DMS79 (cell line): ENCODE data around the gene TMEM121B.

Experiments used
- DNase-seq: peaks from one replicate; lab custom pipeline; 2025; lab: John Stamatoyannopoulos, UW

Gene TMEM121B

GRCh38 chr22:17110791-17111550 lies 10.2 kb downstream of the TMEM121B start:
- no peak for DNase-seq

DNA sequence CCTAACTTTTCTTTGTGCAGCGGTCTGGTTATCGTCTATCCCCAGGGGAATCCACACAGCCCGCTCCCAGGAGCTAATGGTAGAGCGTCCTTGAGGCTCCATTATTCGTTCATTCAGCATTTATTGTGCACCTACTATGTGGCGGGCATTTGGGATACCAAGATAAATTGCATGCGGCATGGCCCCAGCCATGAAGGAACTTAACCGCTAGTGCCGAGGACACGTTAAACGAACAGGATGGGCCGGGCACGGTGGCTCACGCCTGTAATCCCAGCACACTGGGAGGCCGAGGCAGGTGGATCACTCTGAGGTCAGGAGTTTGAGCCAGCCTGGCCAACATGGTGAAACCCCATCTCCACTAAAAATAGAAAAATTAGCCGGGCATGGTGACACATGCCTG lies 11.2 kb downstream of the TMEM121B start:
- no peak for DNase-seq

DNA sequence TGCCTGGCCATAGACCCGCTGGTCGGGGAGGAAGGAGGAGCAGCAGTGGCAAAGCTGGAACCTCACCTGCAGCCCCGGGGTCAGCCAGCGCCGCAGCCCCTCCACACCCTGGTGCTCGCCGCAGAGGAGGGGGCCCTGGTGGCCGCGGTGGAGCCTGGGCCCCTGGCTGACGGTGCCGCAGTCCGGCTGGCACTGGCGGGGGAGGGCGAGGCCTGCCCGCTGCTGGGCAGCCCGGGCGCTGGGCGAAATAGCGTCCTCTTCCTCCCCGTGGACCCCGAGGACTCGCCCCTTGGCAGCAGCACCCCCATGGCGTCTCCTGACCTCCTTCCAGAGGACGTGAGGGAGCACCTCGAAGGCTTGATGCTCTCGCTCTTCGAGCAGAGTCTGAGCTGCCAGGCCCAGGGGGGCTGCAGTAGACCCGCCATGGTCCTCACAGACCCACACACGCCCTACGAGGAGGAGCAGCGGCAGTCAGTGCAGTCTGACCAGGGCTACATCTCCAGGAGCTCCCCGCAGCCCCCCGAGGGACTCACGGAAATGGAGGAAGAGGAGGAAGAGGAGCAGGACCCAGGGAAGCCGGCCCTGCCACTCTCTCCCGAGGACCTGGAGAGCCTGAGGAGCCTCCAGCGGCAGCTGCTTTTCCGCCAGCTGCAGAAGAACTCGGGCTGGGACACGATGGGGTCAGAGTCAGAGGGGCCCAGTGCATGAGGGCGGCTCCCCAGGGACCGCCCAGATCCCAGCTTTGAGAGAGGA lies 11.9 kb downstream of the TMEM121B start:
- DNase-seq = no peak

DNA sequence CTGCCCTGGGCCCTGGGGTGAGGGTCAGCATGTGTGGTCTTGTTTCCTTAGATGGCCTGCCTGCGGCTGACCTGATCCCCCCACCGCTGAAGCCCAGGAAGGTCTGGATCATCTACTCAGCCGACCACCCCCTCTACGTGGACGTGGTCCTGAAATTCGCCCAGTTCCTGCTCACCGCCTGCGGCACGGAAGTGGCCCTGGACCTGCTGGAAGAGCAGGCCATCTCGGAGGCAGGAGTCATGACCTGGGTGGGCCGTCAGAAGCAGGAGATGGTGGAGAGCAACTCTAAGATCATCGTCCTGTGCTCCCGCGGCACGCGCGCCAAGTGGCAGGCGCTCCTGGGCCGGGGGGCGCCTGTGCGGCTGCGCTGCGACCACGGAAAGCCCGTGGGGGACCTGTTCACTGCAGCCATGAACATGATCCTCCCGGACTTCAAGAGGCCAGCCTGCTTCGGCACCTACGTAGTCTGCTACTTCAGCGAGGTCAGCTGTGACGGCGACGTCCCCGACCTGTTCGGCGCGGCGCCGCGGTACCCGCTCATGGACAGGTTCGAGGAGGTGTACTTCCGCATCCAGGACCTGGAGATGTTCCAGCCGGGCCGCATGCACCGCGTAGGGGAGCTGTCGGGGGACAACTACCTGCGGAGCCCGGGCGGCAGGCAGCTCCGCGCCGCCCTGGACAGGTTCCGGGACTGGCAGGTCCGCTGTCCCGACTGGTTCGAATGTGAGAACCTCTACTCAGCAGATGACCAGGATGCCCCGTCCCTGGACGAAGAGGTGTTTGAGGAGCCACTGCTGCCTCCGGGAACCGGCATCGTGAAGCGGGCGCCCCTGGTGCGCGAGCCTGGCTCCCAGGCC lies 12.7 kb downstream of the TMEM121B start:
- no peak for DNase-seq

DNA sequence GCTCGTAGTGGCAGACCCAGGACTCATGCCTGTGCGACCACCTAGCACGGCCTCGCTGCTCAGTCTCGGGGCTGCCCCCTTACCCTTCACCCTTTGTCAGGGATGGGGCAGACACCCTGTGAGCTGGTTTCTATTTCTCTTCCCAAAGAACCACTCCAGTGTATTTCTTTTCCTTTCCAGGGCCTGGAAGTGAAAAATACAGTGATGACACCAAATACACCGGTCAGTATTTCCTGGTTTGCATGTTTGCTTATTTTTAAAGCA lies 13.7 kb downstream of the TMEM121B start:
- no peak for DNase-seq

- DNase-seq = no peak
These were observed 14.2 kb downstream of the TMEM121B start for GRCh38 chr22:17106785-17107546.

GRCh38 chr22:17106161-17106784 lies 14.9 kb downstream of the TMEM121B start:
- DNase-seq = no peak

DNA sequence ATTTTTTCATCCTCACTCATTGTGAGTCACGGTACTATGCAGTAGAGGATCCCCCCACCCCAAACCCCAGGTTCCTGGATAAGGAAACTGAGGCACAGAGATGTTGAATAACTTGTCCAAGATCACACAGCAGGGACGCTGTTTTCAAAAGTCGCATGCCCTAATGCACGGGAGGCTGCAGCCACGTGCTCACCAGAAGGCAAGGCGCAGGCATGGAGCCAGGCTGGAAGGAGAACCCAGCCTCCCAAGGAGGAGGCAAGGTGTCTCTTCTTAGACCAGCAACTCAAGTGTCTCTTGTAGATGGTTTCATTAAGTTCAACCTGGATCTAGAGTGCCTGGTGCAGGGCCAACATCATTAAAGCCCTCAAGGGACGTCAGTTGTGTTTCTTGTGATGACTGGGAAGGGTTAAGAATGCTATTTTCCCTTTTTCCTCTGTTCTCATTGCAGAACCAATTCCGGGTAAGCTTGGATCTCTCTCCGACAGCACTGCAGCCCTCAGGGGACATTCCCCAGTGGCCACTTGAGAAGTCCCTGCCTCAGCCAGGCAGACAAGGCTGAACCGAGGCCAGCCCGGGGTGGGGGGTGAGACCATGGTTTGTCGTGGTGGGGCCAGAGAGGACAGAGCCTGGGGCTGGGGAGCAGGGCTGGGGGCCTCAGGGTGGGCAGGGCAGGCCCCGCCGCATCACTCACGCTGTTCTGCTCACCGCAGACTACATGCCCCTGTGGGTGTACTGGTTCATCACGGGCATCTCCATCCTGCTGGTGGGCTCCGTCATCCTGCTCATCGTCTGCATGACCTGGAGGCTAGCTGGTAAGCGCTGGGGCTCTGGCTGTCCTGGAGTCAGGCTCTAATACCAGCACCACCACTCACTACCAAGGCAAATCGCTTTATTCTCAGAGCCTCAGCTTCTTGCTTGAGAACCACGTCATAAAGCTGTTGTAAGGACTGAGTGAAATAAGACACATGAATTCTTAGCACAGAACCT lies 15.7 kb downstream of the TMEM121B start:
- DNase-seq = no peak

- DNase-seq = no peak
These were observed 16.7 kb downstream of the TMEM121B start for GRCh38 chr22:17104336-17104935.

GRCh38 chr22:17103351-17103750 lies 17.8 kb downstream of the TMEM121B start:
- no peak for DNase-seq

GRCh38 chr22:17102297-17102667 lies 18.9 kb downstream of the TMEM121B start:
- DNase-seq = no peak

GRCh38 chr22:17101475-17102296 lies 19.5 kb downstream of the TMEM121B start:
- DNase-seq = no peak

DNA sequence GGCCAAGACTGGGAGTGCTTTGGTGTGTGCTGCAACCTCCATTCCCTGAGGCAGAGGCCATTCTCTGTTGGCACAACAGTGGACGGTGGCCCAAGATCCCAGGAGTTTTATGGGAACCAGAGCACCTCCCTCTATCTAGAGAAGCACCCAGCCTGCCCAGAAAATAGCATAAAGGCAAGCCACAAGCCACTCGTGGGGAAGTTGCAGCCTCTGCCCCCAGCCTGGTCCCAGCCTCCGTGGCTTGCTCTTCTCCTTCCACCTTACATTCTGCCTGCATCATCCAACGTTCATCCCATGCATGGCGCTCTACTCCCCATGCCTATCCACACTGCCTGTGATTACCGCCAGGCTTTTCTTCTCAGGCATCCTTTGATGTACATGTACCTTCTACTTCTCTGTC lies 20.5 kb downstream of the TMEM121B start:
- DNase-seq = no peak

DNA sequence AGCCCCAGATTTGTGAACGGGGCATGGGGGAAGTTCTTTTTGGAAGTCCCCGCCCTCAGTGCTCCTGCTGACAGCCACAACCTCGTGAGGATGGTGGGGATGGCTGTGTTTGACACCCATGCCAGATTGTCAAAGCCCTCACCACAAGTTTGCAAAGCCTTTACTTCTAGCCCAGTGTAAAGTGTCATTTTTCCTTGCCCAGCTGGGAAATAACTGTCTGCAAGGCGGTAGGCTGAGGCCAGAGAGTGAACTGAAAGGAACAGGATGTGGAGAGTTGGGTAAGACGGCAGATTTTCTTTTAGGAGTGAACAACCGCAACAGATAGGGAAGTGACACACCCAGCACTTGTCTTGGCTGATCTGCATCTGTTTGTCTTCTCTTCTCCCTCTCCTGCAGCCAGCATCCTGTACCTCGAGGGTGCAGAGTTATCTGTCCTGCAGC lies 22.8 kb downstream of the TMEM121B start:
- no peak for DNase-seq

GRCh38 chr22:17097701-17098100 lies 23.5 kb downstream of the TMEM121B start:
- no peak for DNase-seq

DNA sequence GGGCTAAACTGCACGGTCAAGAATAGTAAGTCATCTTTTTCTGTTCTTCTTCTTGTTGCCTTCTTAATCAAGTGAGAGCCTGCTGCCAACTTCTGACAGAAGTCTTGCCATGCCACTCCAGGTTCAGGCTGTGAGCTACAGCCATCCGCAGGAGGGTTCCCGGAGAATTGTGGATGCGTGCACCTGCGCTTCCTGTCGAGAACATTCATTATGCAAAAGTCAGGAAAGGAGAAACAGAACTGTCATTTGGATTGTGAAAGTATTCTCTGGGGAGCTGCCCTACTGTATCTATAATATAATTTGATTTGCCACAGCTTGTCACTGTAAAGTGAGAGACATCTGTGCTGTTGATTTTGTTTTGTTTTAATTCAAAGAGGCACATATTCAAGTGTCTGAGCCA lies 24.1 kb downstream of the TMEM121B start:
- DNase-seq = no peak

GRCh38 chr22:17096071-17096470 lies 25.1 kb downstream of the TMEM121B start:
- no peak for DNase-seq

DNA sequence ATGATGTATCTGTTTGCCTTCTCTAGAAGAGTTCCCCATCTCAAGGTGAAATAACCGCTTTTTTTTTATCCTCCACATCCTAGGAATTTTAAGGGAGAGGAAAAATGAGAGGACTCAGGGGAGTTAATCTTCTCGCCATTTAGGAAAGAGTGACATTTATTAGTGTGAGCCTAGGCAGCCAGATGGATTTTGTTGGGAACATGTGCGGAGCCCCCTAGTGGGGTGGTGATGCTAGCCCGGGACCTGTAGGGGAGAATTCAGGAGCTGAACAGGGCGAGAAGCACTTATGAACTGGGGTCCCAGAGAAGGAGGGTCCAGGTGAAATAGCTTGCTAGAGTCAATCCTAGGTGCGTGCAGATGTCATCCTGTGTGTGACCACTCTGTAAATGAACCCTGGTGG lies 25.6 kb downstream of the TMEM121B start:
- DNase-seq = no peak

DNA sequence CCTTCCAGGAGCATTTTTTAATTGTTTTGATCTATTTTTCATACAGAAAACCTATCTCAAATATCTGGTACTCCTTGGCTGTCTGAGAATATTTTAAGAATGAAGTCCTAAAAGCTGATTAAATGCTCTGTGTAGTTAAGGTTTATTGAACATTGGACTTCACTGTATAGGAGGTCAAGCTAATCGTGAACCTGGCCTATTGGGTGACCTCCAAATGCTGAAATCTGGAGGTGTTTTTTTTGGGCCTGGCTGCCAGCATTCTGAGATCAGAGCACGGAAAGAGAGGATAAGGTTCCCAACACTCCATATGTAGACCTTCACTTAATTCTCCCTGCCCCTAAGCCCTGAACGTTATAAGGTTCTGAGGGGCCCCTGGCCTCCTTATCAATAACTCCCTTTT lies 28.1 kb downstream of the TMEM121B start:
- DNase-seq = no peak
